Left lung (tissue), 10 donors: ENCODE data around the gene KIRREL3. TPM values are rescaled to one million over a fixed set of nuclear protein-coding genes. Genes with fewer than 3 reads are reported as not detected.

Experiments
- ATAC-seq: fragments of 200-7000 bp; cut with Tn5 transposase; one replicate; pipeline ENCODE4 v1.9.1; 2020; ENCODE audit warnings: moderate library complexity
- DNase-seq, 4 donors: peaks; one replicate each; pipeline ENCODE4 v3.0.0-alpha.2; 2013 to 2020
- H3K27ac ChIP-seq, 2 donors: fragments of 200-600 bp; sonication (generic) in 1 of 2; one replicate each; pipeline versions ENCODE4 v1.5.0 to v1.8.0; 2020 to 2021
- H3K27me3 ChIP-seq, 2 donors: fragments of 200-600 bp; sonication (generic) in 1 of 2; one replicate each; pipeline versions ENCODE4 v1.5.0 to v1.8.0; 2020 to 2021
- H3K36me3 ChIP-seq, 2 donors: fragments of 200-600 bp; sonication (generic) in 1 of 2; one replicate each; pipeline versions ENCODE4 v1.5.0 to v1.8.0; 2020 to 2021
- H3K4me1 ChIP-seq, 2 donors: fragments of 200-600 bp; one replicate each; pipeline ENCODE4 v1.8.0; 2021
- H3K4me3 ChIP-seq, 2 donors: fragments of 200-600 bp; sonication (generic) in 1 of 2; one replicate each; pipeline versions ENCODE4 v1.5.0 to v1.8.0; 2020 to 2021; ENCODE audit warnings: mild to moderate bottlenecking in 1 of 2
- H3K9me3 ChIP-seq, 2 donors: fragments of 200-600 bp; sonication (generic) in 1 of 2; one replicate each; pipeline versions ENCODE4 v1.5.0 to v1.8.0; 2020 to 2021
- intact Hi-C, 2 donors: fragments of 100-400 bp; cut with DNase I; formaldehyde crosslinking; loops; one replicate each; pipeline versions ENCODE4 v1.11.2 to v1.14.2; 2022
- polyA plus RNA-seq, 6 donors: library from polyadenylated mRNA; unstranded; fragments of 120-200 nt; gene quantifications; one replicate each; pipeline ENCODE4 v1.2.1, GENCODE V29; 2013; ENCODE audit not compliant: insufficient read length in 6 of 6
- total RNA-seq, 2 donors: library from RNA; stranded (reverse); fragmentation: NEBNext Ultra II Directional; extraction: Animal tissue kit (Norgen Biotek cat#: 25700); gene quantifications; one replicate each; pipeline ENCODE4 v1.2.1, GENCODE V29; 2021
- TF ChIP-seq, protein P1 (sequence below), 2 donors: fragments of 200-600 bp; sonication (generic) in 1 of 2; IDR thresholded peaks; one replicate each; pipeline versions ENCODE4 v1.5.0 to v1.8.0; 2021; ENCODE audit warnings: antibody characterized with exemption in 2 of 2
- donor health status: DM: no; HTN: yes; CAD: no.
- donor health status: DM: no; HTN: no; CAD: no.

The KIRREL3 gene
- total and polyA plus RNA-seq, 8 donors, result 1.6 to 2.5 (median 2.0) TPM; not detected in 2

DNA sequence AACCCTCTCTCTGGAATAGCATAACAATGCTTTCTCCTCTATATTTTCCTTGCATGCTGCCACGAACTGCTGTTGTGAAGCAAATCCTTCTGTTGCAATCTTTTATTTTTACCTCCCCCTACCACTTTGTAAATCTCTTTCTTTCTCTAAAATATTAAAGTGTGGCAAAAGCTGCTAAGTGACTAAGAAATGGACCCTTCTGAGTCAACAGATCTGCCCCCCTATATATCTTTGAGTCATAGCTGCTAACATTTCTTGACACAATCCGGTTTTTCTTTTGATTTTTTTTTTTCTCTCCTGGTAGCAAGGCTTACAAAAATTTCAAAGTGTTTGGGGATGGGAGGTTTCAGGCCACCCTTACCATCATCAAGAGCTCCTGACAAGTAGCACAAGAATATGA lies 39.0 kb upstream of the KIRREL3 start:
- intact Hi-C loops, result no loop called here
- Histone ChIP-seq H3K27ac (no peak overlapping the region), H3K36me3 (no peaks in the 10 kb centered on the region), H3K27me3 (no peaks in the 10 kb centered on the region), H3K9me3 (no peaks in the 10 kb centered on the region), H3K4me3 (no peak overlapping the region), H3K4me1 (no peaks in the 10 kb centered on the region)
- DNase-seq (no peak), ATAC-seq (no peak)
- TF ChIP-seq, protein P1, sequence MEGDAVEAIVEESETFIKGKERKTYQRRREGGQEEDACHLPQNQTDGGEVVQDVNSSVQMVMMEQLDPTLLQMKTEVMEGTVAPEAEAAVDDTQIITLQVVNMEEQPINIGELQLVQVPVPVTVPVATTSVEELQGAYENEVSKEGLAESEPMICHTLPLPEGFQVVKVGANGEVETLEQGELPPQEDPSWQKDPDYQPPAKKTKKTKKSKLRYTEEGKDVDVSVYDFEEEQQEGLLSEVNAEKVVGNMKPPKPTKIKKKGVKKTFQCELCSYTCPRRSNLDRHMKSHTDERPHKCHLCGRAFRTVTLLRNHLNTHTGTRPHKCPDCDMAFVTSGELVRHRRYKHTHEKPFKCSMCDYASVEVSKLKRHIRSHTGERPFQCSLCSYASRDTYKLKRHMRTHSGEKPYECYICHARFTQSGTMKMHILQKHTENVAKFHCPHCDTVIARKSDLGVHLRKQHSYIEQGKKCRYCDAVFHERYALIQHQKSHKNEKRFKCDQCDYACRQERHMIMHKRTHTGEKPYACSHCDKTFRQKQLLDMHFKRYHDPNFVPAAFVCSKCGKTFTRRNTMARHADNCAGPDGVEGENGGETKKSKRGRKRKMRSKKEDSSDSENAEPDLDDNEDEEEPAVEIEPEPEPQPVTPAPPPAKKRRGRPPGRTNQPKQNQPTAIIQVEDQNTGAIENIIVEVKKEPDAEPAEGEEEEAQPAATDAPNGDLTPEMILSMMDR (IDR thresholded peaks at IDR 0.05), result no peak

- Histone ChIP-seq H3K9me3 (peaks cover 0 to 5% of the 10 kb centered on the region in 2 donors), H3K27ac (no peak overlapping the region), H3K4me3 (no peak overlapping the region), H3K4me1 (no peaks in the 10 kb centered on the region), H3K27me3 (no peaks in the 10 kb centered on the region), H3K36me3 (no peaks in the 10 kb centered on the region)
- no peak for DNase-seq
- TF ChIP-seq, protein P1 (IDR thresholded peaks at IDR 0.05), result no peak
- intact Hi-C loops, result no loop called here
- ATAC-seq, result no peak
Observed at GRCh38 chr11:127037596-127037995, 37.0 kb upstream of the KIRREL3 start.

DNA sequence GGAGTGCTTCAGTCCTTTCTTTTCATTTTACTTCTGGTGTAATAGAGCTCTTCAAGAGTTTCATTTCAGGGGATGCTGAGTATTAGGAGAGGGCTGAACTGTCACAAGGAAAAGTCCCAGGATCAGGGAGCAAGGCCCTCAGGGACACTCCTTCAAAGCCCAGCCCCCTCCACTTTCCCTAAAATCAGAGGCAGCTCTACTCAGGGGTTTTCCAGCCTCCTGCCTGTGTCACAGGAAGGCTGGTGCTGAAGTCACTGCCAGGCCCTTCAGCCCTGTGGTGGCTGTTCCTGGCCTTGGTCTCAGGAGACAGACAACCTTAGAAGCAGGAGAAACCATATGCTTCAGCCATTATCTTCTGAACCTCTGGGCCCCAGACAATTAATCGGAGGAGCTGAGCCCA lies 36.4 kb upstream of the KIRREL3 start:
- peaks cover 0 to 7% of the 10 kb centered on the region in 2 donors for H3K9me3 ChIP-seq
- peak in 1 of 4 donors; percentile 21 for DNase-seq
- H3K4me1 ChIP-seq, result no peaks in the 10 kb centered on the region
- ATAC-seq, result peak; percentile 81
- H3K27me3 ChIP-seq, result no peaks in the 10 kb centered on the region
- intact Hi-C loops, result no loop called here
- TF ChIP-seq, protein P1 (IDR thresholded peaks at IDR 0.05), result no peak
- no peaks in the 10 kb centered on the region for H3K36me3 ChIP-seq
- H3K27ac ChIP-seq, result no peak overlapping the region
- H3K4me3 ChIP-seq, result no peak overlapping the region

GRCh38 chr11:127035824-127036223 lies 35.3 kb upstream of the KIRREL3 start:
- ATAC-seq, result no peak

GRCh38 chr11:127034973-127035372 lies 34.4 kb upstream of the KIRREL3 start:
- H3K4me3 ChIP-seq, result no peak overlapping the region
- TF ChIP-seq, protein P1 (IDR thresholded peaks at IDR 0.05), result no peak
- DNase-seq, result no peak
- H3K9me3 ChIP-seq, result peaks cover 0 to 7% of the 10 kb centered on the region in 2 donors
- no peak overlapping the region for H3K27ac ChIP-seq
- H3K27me3 ChIP-seq, result no peaks in the 10 kb centered on the region
- intact Hi-C loops, result no loop called here
- H3K4me1 ChIP-seq, result no peaks in the 10 kb centered on the region
- no peak for ATAC-seq
- H3K36me3 ChIP-seq, result no peaks in the 10 kb centered on the region

More at GRCh38 chr11:127035824-127036223, 35.3 kb upstream of the KIRREL3 start:
- intact Hi-C loops, result no loop called here
- no peak for DNase-seq
- no peaks in the 10 kb centered on the region for H3K36me3 ChIP-seq
- peaks cover 0 to 7% of the 10 kb centered on the region in 2 donors for H3K9me3 ChIP-seq
- H3K27ac ChIP-seq, result no peak overlapping the region
- H3K27me3 ChIP-seq, result no peaks in the 10 kb centered on the region
- no peak overlapping the region for H3K4me3 ChIP-seq
- H3K4me1 ChIP-seq, result no peaks in the 10 kb centered on the region
- TF ChIP-seq, protein P1 (IDR thresholded peaks at IDR 0.05), result no peak
